Body of pancreas (tissue), 4 donors: Measurements from ENCODE around the gene AKNAD1.

Experiments used
- POLR2A ChIP-seq, 3 donors: fragments of 450-650 bp; IDR thresholded peaks; one replicate each; pipeline ENCODE4 v1.6.1; 2016; ENCODE audit warnings: antibody characterized with exemption in 3 of 3, mild to moderate bottlenecking in 2 of 3
- TF ChIP-seq, protein P1 (sequence below), 7 experiments: fragments of 450-650 bp in 4 of 7; fragments of 200-600 bp in 3 of 7; sonication (generic) in 3 of 7; IDR thresholded peaks; one replicate each; pipeline ENCODE4 v1.5.1; 2016 to 2019; ENCODE audit warnings: antibody characterized with exemption in 7 of 7

DNA sequence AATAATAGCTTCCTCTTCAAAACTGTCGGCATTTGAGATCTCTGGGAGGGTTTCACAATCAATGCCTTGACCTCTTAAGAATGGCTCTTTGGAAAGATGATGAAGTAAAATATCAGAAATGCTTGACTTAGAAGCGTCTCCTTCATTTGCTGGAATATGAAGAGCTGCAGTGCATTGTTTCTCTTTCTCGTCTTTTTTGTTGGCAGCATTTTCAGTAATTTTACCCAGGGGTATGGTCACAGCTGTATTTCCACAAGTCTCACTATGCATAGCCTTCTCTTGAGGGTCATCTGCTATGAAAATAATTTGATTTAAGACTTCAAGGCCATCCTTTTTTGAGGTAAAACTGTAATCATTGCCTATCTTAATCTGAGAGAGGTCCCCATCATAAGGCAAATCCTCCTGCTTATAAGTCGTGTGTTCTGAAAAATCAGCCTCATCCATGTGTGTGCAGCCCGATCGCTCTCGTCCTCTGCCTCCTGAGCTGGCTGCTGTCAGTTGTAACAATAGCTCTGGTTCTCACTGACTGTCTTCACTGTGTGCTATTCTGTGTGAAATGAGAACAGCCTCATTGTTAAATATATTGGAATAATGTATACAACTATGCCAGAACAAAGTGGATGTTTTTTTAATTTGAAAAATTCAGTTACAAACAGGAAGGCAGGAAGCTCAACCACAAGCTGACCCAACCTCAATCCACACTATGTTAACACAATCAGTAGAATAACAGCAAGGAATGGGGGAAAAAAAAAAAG is 4.5 kb downstream of the AKNAD1 start:
- TF ChIP-seq, protein P1, sequence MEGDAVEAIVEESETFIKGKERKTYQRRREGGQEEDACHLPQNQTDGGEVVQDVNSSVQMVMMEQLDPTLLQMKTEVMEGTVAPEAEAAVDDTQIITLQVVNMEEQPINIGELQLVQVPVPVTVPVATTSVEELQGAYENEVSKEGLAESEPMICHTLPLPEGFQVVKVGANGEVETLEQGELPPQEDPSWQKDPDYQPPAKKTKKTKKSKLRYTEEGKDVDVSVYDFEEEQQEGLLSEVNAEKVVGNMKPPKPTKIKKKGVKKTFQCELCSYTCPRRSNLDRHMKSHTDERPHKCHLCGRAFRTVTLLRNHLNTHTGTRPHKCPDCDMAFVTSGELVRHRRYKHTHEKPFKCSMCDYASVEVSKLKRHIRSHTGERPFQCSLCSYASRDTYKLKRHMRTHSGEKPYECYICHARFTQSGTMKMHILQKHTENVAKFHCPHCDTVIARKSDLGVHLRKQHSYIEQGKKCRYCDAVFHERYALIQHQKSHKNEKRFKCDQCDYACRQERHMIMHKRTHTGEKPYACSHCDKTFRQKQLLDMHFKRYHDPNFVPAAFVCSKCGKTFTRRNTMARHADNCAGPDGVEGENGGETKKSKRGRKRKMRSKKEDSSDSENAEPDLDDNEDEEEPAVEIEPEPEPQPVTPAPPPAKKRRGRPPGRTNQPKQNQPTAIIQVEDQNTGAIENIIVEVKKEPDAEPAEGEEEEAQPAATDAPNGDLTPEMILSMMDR (IDR thresholded peaks at IDR 0.05): no peak
- TF ChIP-seq POLR2A (IDR thresholded peaks at IDR 0.05): no peak
